Vagina (tissue), 2 donors: ENCODE results near the gene LONP2.

Experiments used
- POLR2A ChIP-seq, 2 donors: fragments of 450-650 bp; IDR thresholded peaks; one replicate each; pipeline ENCODE4 v1.6.1; 2017; ENCODE audit warnings: antibody characterized with exemption in 2 of 2, mild to moderate bottlenecking in 2 of 2, moderate library complexity in 2 of 2
- TF ChIP-seq, protein P1 (sequence below), 3 experiments: fragments of 450-650 bp in 2 of 3; fragments of 200-600 bp in 1 of 3; sonication (generic) in 1 of 3; IDR thresholded peaks; one replicate each; pipeline ENCODE4 v1.5.1; 2017 to 2019; ENCODE audit warnings: antibody characterized with exemption in 3 of 3, mild to moderate bottlenecking in 2 of 3, moderate library complexity in 2 of 3

DNA sequence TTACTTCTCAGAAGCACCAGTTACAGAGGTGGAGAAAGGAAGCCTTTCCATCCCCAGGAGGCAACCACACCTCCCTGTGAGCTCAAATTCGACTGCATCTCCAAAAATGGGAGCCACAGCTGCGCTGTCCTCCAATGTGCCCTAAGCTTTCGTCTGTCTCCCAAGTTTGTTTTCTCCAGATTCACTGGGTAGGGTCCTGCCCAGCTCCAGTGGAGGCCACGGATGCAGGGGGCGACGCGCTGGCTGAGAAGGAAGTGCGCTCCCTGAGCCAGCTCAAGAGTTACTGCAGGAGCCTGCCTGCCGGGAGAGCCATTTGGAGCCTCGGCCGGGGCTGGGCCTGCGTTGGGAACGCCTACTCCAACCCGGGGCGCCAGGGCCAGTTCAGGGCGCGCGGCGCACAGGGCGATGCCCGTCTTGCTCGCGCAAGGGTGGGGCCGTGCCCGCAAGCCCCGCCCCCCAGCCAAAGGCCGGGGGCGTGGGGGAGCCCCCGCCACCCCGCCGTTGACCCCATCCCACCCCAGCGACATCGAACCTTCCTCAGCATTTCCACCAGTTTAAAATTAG is 121.6 kb downstream of the LONP2 start:
- TF ChIP-seq, protein P1, sequence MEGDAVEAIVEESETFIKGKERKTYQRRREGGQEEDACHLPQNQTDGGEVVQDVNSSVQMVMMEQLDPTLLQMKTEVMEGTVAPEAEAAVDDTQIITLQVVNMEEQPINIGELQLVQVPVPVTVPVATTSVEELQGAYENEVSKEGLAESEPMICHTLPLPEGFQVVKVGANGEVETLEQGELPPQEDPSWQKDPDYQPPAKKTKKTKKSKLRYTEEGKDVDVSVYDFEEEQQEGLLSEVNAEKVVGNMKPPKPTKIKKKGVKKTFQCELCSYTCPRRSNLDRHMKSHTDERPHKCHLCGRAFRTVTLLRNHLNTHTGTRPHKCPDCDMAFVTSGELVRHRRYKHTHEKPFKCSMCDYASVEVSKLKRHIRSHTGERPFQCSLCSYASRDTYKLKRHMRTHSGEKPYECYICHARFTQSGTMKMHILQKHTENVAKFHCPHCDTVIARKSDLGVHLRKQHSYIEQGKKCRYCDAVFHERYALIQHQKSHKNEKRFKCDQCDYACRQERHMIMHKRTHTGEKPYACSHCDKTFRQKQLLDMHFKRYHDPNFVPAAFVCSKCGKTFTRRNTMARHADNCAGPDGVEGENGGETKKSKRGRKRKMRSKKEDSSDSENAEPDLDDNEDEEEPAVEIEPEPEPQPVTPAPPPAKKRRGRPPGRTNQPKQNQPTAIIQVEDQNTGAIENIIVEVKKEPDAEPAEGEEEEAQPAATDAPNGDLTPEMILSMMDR (IDR thresholded peaks at IDR 0.05): no peak
- TF ChIP-seq POLR2A (IDR thresholded peaks at IDR 0.05): peak; percentile 58 to 75
